ENCODE data around the gene WNT7B.
"Not testable (repeated sequence)": the region's sequence is repeated elsewhere in the genome, so short reads cannot be mapped to it uniquely, and the experiment has no call there.

The WNT7B gene

GRCh38 chr22:46007003-46007847 is 30.3 kb upstream of the WNT7B start:
- no peak overlapping the region for H3K4me3 ChIP-seq (ENCODE audit: low read depth, low read length)
- POLR2A ChIA-PET, result interaction anchor here (0.7 to 1.2 kb wide), 7 partner anchors 10 to 110 kb away, joined by 3 to 9 read pairs (median 5); no protein-coding TSS in a partner anchor
- DNase-seq (ENCODE audit: low read depth, low spot score), result no peak
- TF ChIP-seq CTCF (IDR thresholded peaks at IDR 0.05; ENCODE audit: insufficient read depth, low read length, missing control alignments), result no peak
- CTCF ChIA-PET, result interaction anchor here (0.6 to 14.7 kb wide), 58 partner anchors 10 to 429 kb away, joined by 3 to 345 read pairs (median 7); partner anchors contain the start of genes GTSE1, PKDREJ and TRMU

GRCh38 chr22:46006379-46007002 is 29.5 kb upstream of the WNT7B start:
- peak; percentile 91 for TF ChIP-seq CTCF (IDR thresholded peaks at IDR 0.05; ENCODE audit: insufficient read depth, low read length, missing control alignments)
- ChIA-PET POLR2A (interaction anchor here (0.8 to 1.2 kb wide), 6 partner anchors 9 to 111 kb away, joined by 3 to 9 read pairs (median 4); no protein-coding TSS in a partner anchor), CTCF (interaction anchor here (0.6 to 14.7 kb wide), 65 partner anchors 10 to 524 kb away, joined by 3 to 345 read pairs (median 6); partner anchors contain the start of genes GTSE1, PKDREJ and TRMU)
- DNase-seq (ENCODE audit: low read depth, low spot score), result peak; percentile 42
- 0 out of 2 replicates have a peak overlapping the region, but pooled peaks have one; percentile 8 for H3K4me3 ChIP-seq (ENCODE audit: low read depth, low read length)

GRCh38 chr22:46005116-46005705 is 28.2 kb upstream of the WNT7B start:
- H3K4me3 ChIP-seq (ENCODE audit: low read depth, low read length); DNase-seq (ENCODE audit: low read depth, low spot score); POLR2A ChIA-PET: not testable (repeated sequence)
- CTCF ChIA-PET, result interaction anchor here (0.8 to 14.7 kb wide), 31 partner anchors 8 to 355 kb away, joined by 3 to 345 read pairs (median 15); partner anchors contain the start of genes GTSE1 and PKDREJ

- CTCF ChIA-PET, result interaction anchor here (0.8 to 14.7 kb wide), 8 partner anchors 7 to 307 kb away, joined by 3 to 345 read pairs (median 46); no protein-coding TSS in a partner anchor
- no peak overlapping the region for H3K4me3 ChIP-seq (ENCODE audit: low read depth, low read length)
- no peak for DNase-seq (ENCODE audit: low read depth, low spot score)
- POLR2A ChIA-PET, result interaction anchor here (0.8 kb wide), 1 partner anchor 84 kb away, joined by 3 read pairs; no protein-coding TSS in a partner anchor
- TF ChIP-seq CTCF (IDR thresholded peaks at IDR 0.05; ENCODE audit: insufficient read depth, low read length, missing control alignments), result no peak
These were observed 27.3 kb upstream of the WNT7B start for GRCh38 chr22:46004105-46004866.

GRCh38 chr22:46003271-46004091 is 26.5 kb upstream of the WNT7B start:
- TF ChIP-seq CTCF (IDR thresholded peaks at IDR 0.05; ENCODE audit: insufficient read depth, low read length, missing control alignments), result no peak
- CTCF ChIA-PET, result interaction anchor here (0.5 to 2.2 kb wide), 10 partner anchors 9 to 119 kb away, joined by 3 to 12 read pairs (median 4); no protein-coding TSS in a partner anchor
- POLR2A ChIA-PET, result interaction anchor here (0.8 kb wide), 1 partner anchor 85 kb away, joined by 3 read pairs; no protein-coding TSS in a partner anchor
- H3K4me3 ChIP-seq (ENCODE audit: low read depth, low read length), result no peak overlapping the region
- no peak for DNase-seq (ENCODE audit: low read depth, low spot score)

All from AG04449 (cell line).